Stimulated activated CD8-positive, alpha-beta memory T cell treated with anti-CD3 and anti-CD28 coated beads, Interleukin-4, amount 100 ng/mL, for 24 hours (primary cell): Measurements from ENCODE around the gene ACSBG1.

Experiments used
- DNase-seq: peaks from one replicate; pipeline ENCODE4 v3.0.0-alpha.2; 2020; ENCODE audit warnings: low read depth

The ACSBG1 gene

GRCh38 chr15:78201281-78202190, 32.8 kb downstream of the ACSBG1 start:
- no peak for DNase-seq

GRCh38 chr15:78200276-78200930, 34.0 kb downstream of the ACSBG1 start:
- no peak for DNase-seq

- no peak for DNase-seq
Measured at GRCh38 chr15:78197632-78198031, 36.7 kb downstream of the ACSBG1 start.

- DNase-seq = no peak
Measured at GRCh38 chr15:78195735-78196201, 38.6 kb downstream of the ACSBG1 start.

GRCh38 chr15:78194568-78194925, 39.8 kb downstream of the ACSBG1 start:
- no peak for DNase-seq

GRCh38 chr15:78193731-78194567, 40.4 kb downstream of the ACSBG1 start:
- DNase-seq = no peak

GRCh38 chr15:78192826-78193594, 41.4 kb downstream of the ACSBG1 start:
- DNase-seq = no peak

GRCh38 chr15:78182821-78183220, 51.5 kb downstream of the ACSBG1 start:
- DNase-seq = no peak

- DNase-seq = no peak
Measured at GRCh38 chr15:78182336-78182700, 52.0 kb downstream of the ACSBG1 start.

GRCh38 chr15:78179906-78180305, 54.5 kb downstream of the ACSBG1 start:
- no peak for DNase-seq

- no peak for DNase-seq
Measured at GRCh38 chr15:78179286-78179840, 55.0 kb downstream of the ACSBG1 start.

- DNase-seq = no peak
Measured at GRCh38 chr15:78178064-78178463, 56.3 kb downstream of the ACSBG1 start.

GRCh38 chr15:78177447-78177873, 56.9 kb downstream of the ACSBG1 start:
- DNase-seq = no peak

- no peak for DNase-seq
Measured at GRCh38 chr15:78175330-78175729, 59.0 kb downstream of the ACSBG1 start.

- DNase-seq = no peak
Measured at GRCh38 chr15:78174401-78174800, 60.0 kb downstream of the ACSBG1 start.

GRCh38 chr15:78171864-78172472, 62.4 kb downstream of the ACSBG1 start:
- no peak for DNase-seq

GRCh38 chr15:78170848-78171773, 63.3 kb downstream of the ACSBG1 start:
- no peak for DNase-seq

GRCh38 chr15:78168608-78169007, 65.8 kb downstream of the ACSBG1 start:
- no peak for DNase-seq

GRCh38 chr15:78167227-78167888, 67.0 kb downstream of the ACSBG1 start:
- DNase-seq = no peak
